ENCODE results near the gene FXN.

- TF ChIP-seq CTCF (IDR thresholded peaks at IDR 0.05), result no peak
- TF ChIP-seq POLR2A (IDR thresholded peaks at IDR 0.05), result no peak
- TF ChIP-seq POLR2AphosphoS5 (IDR thresholded peaks at IDR 0.05), result no peak
These were observed 53.9 kb downstream of the FXN start for GRCh38 chr9:69089491-69089890.

Measured in breast epithelium (tissue), 3 donors.